GM18517 (cell line): ENCODE measurements around the gene LSMEM2.
"Not testable (repeated sequence)": the region's sequence is repeated elsewhere in the genome, so short reads cannot be mapped to it uniquely, and the experiment has no call there.

Experiments used
- ATAC-seq: cut with Tn5 transposase; IDR thresholded peaks from one replicate; pipeline ENCODE4 v1.9.1; 2021; ENCODE audit warnings: mild to moderate bottlenecking, moderate library complexity; ENCODE audit not compliant: unreplicated experiment

The LSMEM2 gene

GRCh38 chr3:50275996-50276761 lies 2.7 kb upstream of the LSMEM2 start:
- ATAC-seq: no peak

- no peak for ATAC-seq
Observed at GRCh38 chr3:50276762-50277101, 2.2 kb upstream of the LSMEM2 start.

GRCh38 chr3:50278123-50278879 lies 586 bp upstream of the LSMEM2 start:
- no peak for ATAC-seq

- no peak for ATAC-seq
Observed at GRCh38 chr3:50279255-50280016, 549 bp downstream of the LSMEM2 start.

- not testable (repeated sequence) for ATAC-seq
Observed at GRCh38 chr3:50284121-50284520, 5.2 kb downstream of the LSMEM2 start.

- no peak for ATAC-seq
Observed at GRCh38 chr3:50286322-50287227, 7.7 kb downstream of the LSMEM2 start.

- ATAC-seq: no peak
Observed at GRCh38 chr3:50287262-50287661, 8.4 kb downstream of the LSMEM2 start.

- no peak for ATAC-seq
Observed at GRCh38 chr3:50288387-50289007, 9.6 kb downstream of the LSMEM2 start.

GRCh38 chr3:50289130-50289529 lies 10.2 kb downstream of the LSMEM2 start:
- ATAC-seq: no peak

GRCh38 chr3:50290161-50290641 lies 11.3 kb downstream of the LSMEM2 start:
- ATAC-seq: no peak

- peak; percentile 91 for ATAC-seq
Observed at GRCh38 chr3:50292159-50293078, 13.5 kb downstream of the LSMEM2 start, which contains the start of gene IFRD2. TSS of gene IFRD2 (minus strand) at chr3:50292429. CDS start at chr3:50292274, 155 bp downstream.

GRCh38 chr3:50293079-50293801 lies 14.4 kb downstream of the LSMEM2 start:
- ATAC-seq: no peak

- no peak for ATAC-seq
Observed at GRCh38 chr3:50294089-50294488, 15.2 kb downstream of the LSMEM2 start.

GRCh38 chr3:50294492-50295403 lies 15.9 kb downstream of the LSMEM2 start:
- ATAC-seq: no peak

- ATAC-seq: no peak
Observed at GRCh38 chr3:50295553-50296431, 16.9 kb downstream of the LSMEM2 start.

GRCh38 chr3:50296721-50297383 lies 18.0 kb downstream of the LSMEM2 start:
- no peak for ATAC-seq
